ENCODE results near the gene PRR33. TPM values are rescaled to one million over a fixed set of nuclear protein-coding genes. Genes with fewer than 3 reads are reported as not detected.

Gene PRR33
- total and polyA plus RNA-seq, 2 donors (not counting 3 experiments of a cell fraction or from before 2014, with no cell fraction given): not detected

- intact Hi-C loops (cut with micrococcal nuclease): no loop called here
- dilution Hi-C loops (cut with MboI; ENCODE audit: extremely low pct_ligation_motif_present, low sequenced_read_pairs): no loop called here
- FAIRE-seq: no peak
These were observed 35.8 kb downstream of the PRR33 start for GRCh38 chr11:1855886-1856265.

More at GRCh38 chr11:1855886-1856265, 35.8 kb downstream of the PRR33 start:
- no TSS peak for BruUV-seq (replicated peaks)
- H3K9ac ChIP-seq (replicated peaks; ENCODE audit: extremely low read depth, insufficient read depth, low read length): no peak overlapping the region
- ChIA-PET POLR2A (no interaction called here), CTCF (interaction anchor here (1.0 to 1.9 kb wide), 2 partner anchors 27 to 162 kb away, joined by 3 to 5 read pairs; no protein-coding TSS in a partner anchor)
- no peaks in the 10 kb centered on the region for H4K20me1 ChIP-seq (replicated peaks; ENCODE audit: control insufficient read depth, extremely low read depth, insufficient read depth, low read length)
- H3K4me1 ChIP-seq (ENCODE audit: control insufficient read depth, extremely low read depth, insufficient read depth, low read length): no peaks in the 10 kb centered on the region
- H3K79me2 ChIP-seq (ENCODE audit: control insufficient read depth, insufficient read depth, low read length): no peaks in the 10 kb centered on the region
- no peak for TF ChIP-seq FOS (IDR thresholded peaks at IDR 0.05; ENCODE audit: borderline replicate concordance, insufficient read depth, low read length)
- TF ChIP-seq POLR2A (IDR thresholded peaks at IDR 0.05; ENCODE audit: low read depth, low read length): no peak
- TF ChIP-seq CTCF (IDR thresholded peaks at IDR 0.05; ENCODE audit: extremely low read depth in 1 of 2, insufficient read depth in 1 of 2, low read depth in 1 of 2, low read length in 2 of 2): no peak
- no peak for TF ChIP-seq MAX (IDR thresholded peaks at IDR 0.05; ENCODE audit: insufficient read depth, insufficient read length)
- TF ChIP-seq POLR2AphosphoS5 (IDR thresholded peaks at IDR 0.05; ENCODE audit: insufficient read depth, low read depth, low read length): no peak
- TF ChIP-seq JUN (IDR thresholded peaks at IDR 0.05; ENCODE audit: borderline replicate concordance, insufficient read depth, insufficient read length, low read depth): no peak
- no peak for TF ChIP-seq MYC (IDR thresholded peaks at IDR 0.05; ENCODE audit: low read depth, low read length)
- TF ChIP-seq EZH2 (IDR thresholded peaks at IDR 0.05; ENCODE audit: borderline replicate concordance, low read depth, low read length, severe bottlenecking): no peak
- no peak for TF ChIP-seq GATA2 (IDR thresholded peaks at IDR 0.05; ENCODE audit: insufficient read depth, insufficient read length, low read depth, low read length)
- H3K4me3 ChIP-seq (replicated peaks in 1 of 3; ENCODE audit: insufficient read depth in 1 of 3, low read depth in 1 of 3, low read length in 3 of 3): no peak overlapping the region
- no peaks in the 10 kb centered on the region for H3K9me1 ChIP-seq (replicated peaks; ENCODE audit: control insufficient read depth, extremely low read depth, insufficient read depth, low read length)
- no peaks in the 10 kb centered on the region for H3K27me3 ChIP-seq (ENCODE audit: control insufficient read depth in 2 of 2, insufficient read depth in 2 of 2, low read length in 2 of 2)
- H3K27ac ChIP-seq (ENCODE audit: insufficient read depth, low read depth, low read length): no peak overlapping the region
- H2AFZ ChIP-seq (ENCODE audit: low read depth, low read length): no peak overlapping the region
- H3K4me2 ChIP-seq (ENCODE audit: insufficient read depth, low read length): no peak overlapping the region
- H3K9me3 ChIP-seq (replicated peaks; ENCODE audit: control insufficient read depth, insufficient read depth, low read length): no peaks in the 10 kb centered on the region
- DNase-seq (ENCODE audit: low read depth, low spot score): no peak
- H3K36me3 ChIP-seq (ENCODE audit: control insufficient read depth in 2 of 2, extremely low read depth in 1 of 2, insufficient read depth in 2 of 2, low read length in 2 of 2): no peaks in the 10 kb centered on the region
